ENCODE results near the gene UGT1A4.

The UGT1A4 gene

DNA sequence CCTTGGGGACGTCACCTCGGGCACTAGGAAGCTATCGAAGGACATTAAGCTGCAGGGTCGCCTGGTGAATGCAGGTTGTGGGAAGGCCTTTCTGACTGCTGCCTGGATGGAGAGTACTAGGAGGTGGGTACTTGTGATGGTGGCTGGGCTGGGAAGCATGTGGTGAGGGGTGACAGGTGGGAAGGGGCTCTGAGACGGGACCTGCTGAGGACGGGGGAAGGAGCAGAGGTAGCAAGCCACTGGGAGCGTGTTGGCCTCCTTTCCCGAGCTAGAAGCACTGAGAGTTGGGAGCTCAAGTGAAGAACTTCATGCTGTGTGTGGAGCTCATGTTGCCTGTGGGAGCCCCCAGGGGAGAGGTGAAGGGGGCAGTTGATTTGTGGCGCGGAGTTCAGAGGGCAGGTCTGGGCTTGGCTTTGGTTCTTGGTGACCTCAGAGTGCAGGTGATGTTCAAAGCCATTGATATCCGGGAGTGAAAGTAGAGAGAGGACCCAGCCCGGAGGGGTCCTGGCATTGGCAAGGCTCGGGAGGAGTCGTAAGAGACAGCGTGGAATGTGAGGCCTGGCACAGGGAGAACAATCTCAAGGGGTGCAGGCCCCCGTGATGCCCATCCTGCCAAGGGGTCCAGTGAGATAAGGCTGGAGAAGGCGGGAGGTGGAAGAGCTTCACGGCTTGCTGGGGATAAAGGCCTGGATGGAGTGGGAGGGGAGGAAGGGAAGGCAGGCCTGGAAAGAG lies 72.8 kb downstream of the UGT1A4 start:
- no peak for DNase-seq (ENCODE audit: low read depth)

GRCh38 chr2:233791883-233792329 lies 73.4 kb downstream of the UGT1A4 start:
- no peak for DNase-seq (ENCODE audit: low read depth)

GRCh38 chr2:233792720-233793119 lies 74.2 kb downstream of the UGT1A4 start:
- no peak for DNase-seq (ENCODE audit: low read depth)

DNA sequence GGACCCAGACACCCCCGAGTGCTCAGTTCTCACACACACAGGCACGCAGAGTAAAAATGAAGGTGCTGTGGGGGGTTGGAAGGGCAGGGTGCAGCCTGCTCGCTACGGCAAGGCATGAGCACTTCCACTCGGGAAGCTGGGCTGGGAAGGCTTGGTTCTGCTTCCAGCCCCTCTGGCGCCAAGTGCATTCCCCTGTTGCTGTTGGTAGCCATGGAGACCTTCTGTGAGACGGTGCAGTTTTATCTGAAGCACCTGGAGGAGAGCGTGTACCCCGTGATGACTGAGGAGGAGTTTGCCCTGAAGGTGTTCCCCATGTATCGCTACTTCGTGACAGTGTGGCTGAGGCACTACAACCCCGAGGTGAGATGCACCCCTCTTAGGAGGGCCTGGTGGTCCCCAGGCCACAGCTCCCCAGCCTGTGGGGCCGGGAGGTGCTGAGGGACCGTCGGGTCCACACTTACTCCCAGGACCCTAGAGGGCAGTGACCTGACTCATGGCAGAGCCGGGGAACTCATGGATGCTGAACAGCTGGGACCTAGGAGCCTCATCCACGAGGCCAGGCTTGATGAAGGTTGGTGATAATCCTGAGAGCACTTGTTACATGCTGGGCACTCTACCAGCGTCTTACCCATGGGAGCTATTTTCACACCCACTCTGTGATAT lies 75.1 kb downstream of the UGT1A4 start:
- no peak for DNase-seq (ENCODE audit: low read depth)

GRCh38 chr2:233794128-233794658 lies 75.7 kb downstream of the UGT1A4 start:
- DNase-seq (ENCODE audit: low read depth) = no peak

GRCh38 chr2:233795735-233796171 lies 77.2 kb downstream of the UGT1A4 start:
- no peak for DNase-seq (ENCODE audit: low read depth)

GRCh38 chr2:233796254-233796653 lies 77.7 kb downstream of the UGT1A4 start:
- no peak for DNase-seq (ENCODE audit: low read depth)

DNA sequence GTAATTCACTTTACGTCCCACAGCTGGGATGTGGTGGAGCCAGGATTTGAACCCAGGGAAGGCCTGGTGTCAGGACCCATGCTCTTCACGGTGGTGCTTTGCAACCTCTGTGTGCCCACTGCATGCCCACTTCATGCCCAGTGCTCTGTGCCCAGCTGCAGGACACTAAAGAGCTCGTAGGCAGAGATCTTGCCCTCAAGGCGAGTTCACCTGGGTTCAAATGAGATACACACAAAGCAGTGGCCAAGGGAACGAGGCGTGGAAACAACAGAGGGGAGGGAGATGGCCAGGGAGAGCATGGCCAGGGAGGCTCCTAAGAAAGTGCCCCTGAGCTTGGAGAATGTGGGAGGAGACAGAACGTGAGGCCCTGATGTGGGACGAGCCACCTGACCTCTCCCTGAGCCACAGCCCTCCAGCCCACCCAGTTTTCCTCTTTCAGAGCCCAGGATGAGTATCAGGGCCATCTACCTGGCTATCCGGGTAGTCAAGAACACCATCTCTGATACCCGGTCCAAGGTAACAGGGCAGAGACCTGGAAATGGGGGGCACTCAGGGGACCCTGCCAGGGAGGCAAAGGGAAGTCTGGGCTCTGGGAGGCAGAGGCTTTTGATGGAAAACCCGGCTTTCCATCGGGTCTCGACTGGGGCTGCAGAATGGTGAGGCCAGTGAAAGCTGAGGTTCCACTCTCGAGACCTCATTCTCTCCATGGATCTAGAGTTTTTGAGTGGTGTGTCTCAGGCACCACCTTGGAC lies 80.0 kb downstream of the UGT1A4 start:
- DNase-seq (ENCODE audit: low read depth) = no peak

DNA sequence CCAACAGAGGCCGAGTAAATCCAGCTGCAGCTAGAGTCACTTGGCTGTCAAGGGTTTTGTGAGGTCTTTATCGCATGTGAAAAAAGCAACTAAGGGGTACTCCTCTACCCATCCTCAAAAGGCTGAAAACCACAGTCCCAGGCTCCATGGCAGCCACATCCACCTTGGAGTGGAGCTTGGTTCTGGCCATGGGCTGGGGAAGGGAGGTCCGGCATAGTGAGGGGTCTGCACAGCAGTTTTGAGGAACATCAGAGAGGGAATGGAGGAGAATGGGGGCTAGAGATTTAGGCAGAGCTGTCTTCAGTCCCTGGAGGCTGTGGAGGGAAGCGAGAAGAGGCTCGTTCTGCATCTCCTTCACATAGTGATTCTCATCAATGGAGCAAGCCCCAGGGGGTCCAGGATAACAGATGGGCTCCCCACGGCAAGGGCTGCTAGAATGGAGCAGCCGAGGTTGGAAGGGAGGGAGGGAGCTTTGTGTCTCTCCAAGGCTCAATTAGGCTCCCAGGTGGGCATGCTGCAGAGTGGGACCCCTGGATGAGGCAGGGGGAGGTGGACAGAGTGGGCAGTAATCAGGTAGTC lies 80.6 kb downstream of the UGT1A4 start:
- no peak for DNase-seq (ENCODE audit: low read depth)

- DNase-seq (ENCODE audit: low read depth) = no peak
Measured at GRCh38 chr2:233799716-233800115, 81.2 kb downstream of the UGT1A4 start.

DNA sequence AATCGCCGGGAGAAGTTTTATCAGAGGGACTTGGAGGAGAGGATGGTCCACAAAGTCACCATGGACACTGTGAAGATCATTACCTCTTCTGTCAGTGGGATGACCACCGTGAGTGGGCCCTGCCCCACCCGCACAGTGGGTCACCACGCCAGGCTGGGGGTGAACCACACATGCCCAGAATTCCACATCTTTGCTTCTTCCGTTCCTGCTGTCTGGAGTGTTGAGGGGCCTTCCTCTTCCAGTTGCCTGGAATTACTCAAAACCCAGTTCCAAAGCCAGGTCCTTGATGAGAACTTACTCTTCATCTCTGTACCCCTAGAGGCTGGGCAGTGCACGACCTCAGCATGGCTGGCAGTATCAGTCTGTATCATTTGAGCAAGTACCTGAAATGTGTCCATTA lies 81.7 kb downstream of the UGT1A4 start:
- no peak for DNase-seq (ENCODE audit: low read depth)

DNA sequence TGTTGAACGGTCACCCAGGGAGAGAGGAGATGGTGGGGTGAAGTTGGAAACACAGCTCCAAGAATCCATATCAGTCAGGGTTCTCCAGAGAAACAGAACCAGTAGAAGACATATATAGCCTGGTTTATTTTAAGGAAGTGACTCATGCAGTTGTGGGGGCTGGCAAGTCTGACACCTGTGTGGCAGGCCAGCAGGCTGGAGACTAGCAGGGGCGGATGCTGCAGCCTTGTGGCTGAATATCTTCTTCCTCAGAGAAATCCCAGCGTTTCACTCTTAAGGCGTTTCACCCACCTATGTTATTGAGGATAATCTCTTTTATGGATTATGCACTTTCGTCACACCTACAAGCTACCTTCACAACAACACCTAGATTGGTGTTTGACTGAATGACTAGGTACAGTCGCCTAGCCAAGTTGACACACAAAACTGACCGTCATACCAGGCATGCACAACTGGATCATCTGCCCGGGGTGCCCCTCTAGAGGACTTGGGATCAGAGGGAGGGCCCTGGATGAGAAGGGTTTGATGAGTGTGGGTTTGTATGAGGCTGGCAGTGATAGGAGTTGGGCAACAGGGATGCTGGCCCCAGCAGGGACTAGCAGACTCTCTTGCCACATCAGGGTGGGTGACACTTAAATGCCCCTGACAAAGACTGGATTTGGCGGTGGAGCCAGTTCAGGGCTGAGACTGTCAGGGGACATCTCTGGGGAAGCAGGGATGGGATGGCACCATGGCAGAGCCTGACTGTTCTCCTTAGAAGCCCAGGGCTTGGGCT lies 83.0 kb downstream of the UGT1A4 start:
- no peak for DNase-seq (ENCODE audit: low read depth)

DNA sequence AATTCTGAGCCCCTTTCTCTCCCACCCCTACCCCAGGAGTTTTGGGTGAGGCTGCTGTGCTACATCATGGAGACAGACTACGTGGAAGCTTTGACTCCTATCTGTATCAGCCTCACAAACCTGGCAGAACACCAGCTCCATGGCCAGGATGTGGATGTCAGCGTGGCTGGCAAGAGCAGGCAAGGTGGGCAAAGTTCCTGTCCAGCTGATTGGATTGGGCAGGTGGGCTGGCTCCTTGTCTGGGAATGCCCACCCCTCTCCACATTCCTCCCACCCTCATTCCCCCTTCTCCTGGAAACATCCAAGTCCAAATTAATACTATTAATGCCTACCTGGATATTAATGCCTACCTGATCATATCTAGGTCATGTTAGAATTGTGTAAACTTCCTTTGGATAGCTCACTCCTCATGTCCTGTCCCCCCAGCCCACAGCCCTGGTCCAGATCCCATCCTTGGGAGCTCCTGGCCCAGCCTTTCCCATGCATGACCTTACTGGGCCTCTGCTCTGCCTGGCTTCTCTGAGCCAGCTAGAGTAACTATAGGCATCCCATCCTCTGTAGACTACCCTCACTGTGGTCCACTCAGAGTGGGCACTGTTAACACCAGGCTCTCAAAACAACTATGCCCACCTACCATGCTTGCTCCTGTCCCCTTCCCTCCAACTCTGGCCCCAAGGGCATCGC lies 83.7 kb downstream of the UGT1A4 start:
- DNase-seq (ENCODE audit: low read depth) = no peak

DNA sequence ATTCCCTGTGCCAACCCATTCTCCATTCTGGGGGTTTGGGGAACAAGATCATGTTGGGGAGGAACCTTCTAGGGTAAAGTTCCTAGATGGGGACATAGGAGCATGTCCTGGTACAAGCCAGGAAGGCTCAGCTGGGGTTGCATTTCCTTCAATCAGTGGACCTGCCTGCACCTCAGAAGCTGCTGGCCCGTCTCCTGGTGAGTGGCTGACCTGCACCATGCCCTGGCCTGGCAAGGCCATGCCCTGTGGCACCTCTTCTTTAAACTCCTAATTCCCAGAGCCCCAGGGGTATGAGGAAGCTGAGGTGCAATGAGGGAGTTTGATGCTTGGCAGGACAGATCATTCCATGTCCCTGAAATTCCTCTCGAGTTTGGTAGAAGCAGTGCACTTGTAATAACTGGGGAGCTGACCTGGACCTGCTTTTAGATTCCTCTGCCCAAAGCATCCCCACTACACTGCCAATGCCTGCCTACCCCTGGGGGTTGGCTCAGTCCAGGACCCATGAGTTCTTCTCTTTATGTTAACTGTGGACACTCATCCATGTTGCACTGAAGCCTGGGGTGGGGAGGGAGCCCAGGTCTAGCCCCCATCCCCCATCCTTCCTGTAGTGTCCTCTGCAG lies 84.9 kb downstream of the UGT1A4 start:
- no peak for DNase-seq (ENCODE audit: low read depth)

DNA sequence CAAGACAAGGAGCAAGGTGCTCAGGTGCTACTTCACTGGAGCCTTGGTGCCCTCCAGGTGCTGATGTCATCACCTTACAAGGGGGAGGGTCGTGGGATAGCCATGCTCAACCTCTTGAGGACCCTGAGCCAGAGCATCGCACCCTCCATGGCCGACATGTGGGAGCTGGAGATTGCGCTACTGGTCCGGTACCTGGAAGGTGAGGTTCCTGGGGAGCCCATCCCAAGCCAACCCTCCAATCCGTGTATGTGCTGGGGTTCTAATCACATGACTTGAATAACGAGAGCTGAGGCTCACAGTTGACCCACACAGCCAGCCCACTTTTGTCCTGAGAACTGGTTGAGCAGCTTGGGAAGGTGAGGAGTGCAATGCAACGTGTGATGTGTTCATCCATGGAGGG lies 85.5 kb downstream of the UGT1A4 start:
- no peak for DNase-seq (ENCODE audit: low read depth)

DNA sequence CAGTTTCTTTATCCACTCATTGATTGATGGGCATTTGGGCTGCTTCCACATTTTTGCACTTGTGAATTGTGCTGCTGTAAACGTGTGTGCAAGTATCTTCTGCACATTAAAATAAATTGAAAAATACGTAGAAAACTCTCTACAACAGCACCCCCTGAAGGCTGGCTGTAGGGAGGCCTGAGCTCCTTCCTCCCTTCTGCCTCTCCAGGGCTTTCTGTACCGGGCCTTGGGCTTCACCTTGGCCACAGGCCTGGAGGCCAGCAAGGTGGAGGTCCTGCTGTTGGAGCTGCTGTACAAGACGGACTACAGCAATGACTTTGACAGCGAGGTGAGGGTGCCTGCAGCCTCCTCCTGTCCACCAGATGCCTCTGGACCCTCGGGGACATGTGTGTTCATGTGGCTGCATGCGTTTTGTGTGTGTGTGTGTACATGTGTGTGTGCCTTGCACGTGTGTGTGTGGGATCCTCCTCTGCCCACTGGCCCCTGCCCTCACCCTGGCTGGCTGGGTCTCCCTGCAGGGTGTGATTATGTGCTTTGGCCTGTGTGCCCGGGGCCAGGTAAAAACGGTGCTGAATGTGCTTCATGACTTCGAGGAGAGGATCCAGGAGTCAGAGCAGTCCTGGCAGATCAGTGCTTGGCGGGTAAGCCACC lies 88.8 kb downstream of the UGT1A4 start:
- DNase-seq (ENCODE audit: low read depth) = no peak

DNA sequence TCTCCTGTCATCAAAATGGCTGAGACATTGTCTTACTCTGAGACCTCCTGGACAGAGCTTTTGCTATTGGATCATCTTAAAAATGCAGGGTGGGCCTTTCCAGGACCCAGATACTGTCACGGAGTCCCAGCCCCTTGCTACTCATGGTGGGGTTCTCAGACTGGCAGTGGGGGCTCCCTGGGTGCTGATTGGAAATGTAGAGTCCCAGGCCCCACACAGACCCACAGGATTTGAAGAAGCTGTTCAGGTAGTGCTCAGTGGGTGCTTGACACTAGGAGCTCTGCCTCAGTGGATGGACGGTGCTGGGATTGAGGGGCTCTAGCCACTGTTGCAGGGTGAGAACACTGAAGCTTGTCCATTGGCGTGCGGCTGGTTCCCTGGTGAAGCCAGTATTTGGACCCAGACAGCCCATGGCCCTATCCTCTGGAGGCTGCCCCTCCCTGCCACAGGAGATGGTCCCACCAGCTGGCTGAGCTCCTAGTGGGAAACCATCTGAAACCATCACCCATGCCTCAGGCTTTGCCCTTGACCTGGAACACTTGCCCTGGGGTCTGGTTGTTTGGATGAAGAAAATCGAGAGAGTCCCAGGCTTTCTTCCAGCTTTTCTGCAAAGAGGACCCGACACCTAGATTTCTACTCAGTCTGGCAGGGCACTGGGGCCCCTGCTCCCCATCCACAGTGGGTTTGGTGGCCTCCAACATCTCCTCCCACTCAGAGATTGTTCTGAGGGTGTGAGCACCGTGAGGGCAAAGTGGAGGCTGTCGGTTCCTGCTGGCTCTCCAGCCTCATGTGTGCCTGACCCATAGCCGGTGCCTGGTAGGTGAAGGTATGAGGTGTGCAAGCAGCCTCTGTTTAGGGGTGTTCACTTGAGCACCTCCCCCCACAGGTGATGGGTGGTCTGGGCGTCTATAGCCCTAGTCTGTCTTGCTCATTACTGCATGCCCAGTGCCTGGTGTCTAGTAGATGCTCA lies 89.7 kb downstream of the UGT1A4 start:
- no peak for DNase-seq (ENCODE audit: low read depth)

- DNase-seq (ENCODE audit: low read depth) = no peak
Measured at GRCh38 chr2:233810385-233810784, 91.8 kb downstream of the UGT1A4 start.

GRCh38 chr2:233811087-233811486 lies 92.6 kb downstream of the UGT1A4 start:
- DNase-seq (ENCODE audit: low read depth) = no peak
